Smooth muscle cell (in vitro differentiated cells): Measurements from ENCODE around the gene RPRD1A. TPM values are rescaled to one million over a fixed set of nuclear protein-coding genes. Genes with fewer than 3 reads are reported as not detected.
"Not testable (repeated sequence)": the region's sequence is repeated elsewhere in the genome, so short reads cannot be mapped to it uniquely, and the experiment has no call there.

ENCODE experiments used
- DNase-seq: peaks from one replicate; lab custom pipeline; 2025; ENCODE audit not compliant: unreplicated experiment; lab: John Stamatoyannopoulos, UW
- H2AFZ ChIP-seq: fragments of 200-600 bp; sonication (generic); 2 replicates; pipeline ENCODE4 v1.6.0; 2016; ENCODE audit warnings: antibody characterized with exemption, low read depth, mild to moderate bottlenecking
- H3F3A ChIP-seq: fragments of 200-600 bp; sonication (generic); 2 replicates; pipeline ENCODE4 v1.6.0; 2017; ENCODE audit warnings: antibody characterized with exemption, low read depth
- H3K27ac ChIP-seq: fragments of 200-600 bp; sonication (generic); 2 replicates; pipeline ENCODE4 v1.5.1; 2016; ENCODE audit warnings: low read depth, mild to moderate bottlenecking
- H3K27me3 ChIP-seq: fragments of 200-600 bp; sonication (generic); 2 replicates; pipeline ENCODE4 v1.6.1; 2016; ENCODE audit warnings: low read depth, mild to moderate bottlenecking
- H3K36me3 ChIP-seq: fragments of 200-600 bp; sonication (generic); 2 replicates; pipeline ENCODE4 v1.5.1; 2016; ENCODE audit warnings: low read depth
- H3K4me1 ChIP-seq: fragments of 200-600 bp; sonication (generic); 2 replicates; pipeline ENCODE4 v1.5.1; 2016; ENCODE audit warnings: low read depth
- H3K4me2 ChIP-seq: fragments of 200-600 bp; sonication (generic); 2 replicates; pipeline ENCODE4 v1.6.0; 2016; ENCODE audit warnings: mild to moderate bottlenecking
- H3K4me3 ChIP-seq: fragments of 200-600 bp; sonication (generic); 2 replicates; pipeline ENCODE4 v1.5.1; 2016; ENCODE audit warnings: mild to moderate bottlenecking
- H3K79me2 ChIP-seq: fragments of 200-600 bp; sonication (generic); 2 replicates; pipeline ENCODE4 v1.6.0; 2016; ENCODE audit warnings: low read depth, mild to moderate bottlenecking
- H3K9ac ChIP-seq: fragments of 200-600 bp; sonication (generic); 2 replicates; pipeline ENCODE4 v1.6.0; 2016; ENCODE audit warnings: low read depth
- H3K9me3 ChIP-seq: fragments of 200-600 bp; sonication (generic); replicated peaks from 2 replicates; pipeline ENCODE4 v1.5.1; 2016; ENCODE audit warnings: low read depth
- H4K20me1 ChIP-seq: fragments of 200-600 bp; sonication (generic); 2 replicates; pipeline ENCODE4 v1.6.0; 2016; ENCODE audit warnings: low read depth
- CTCF ChIP-seq: fragments of 200-600 bp; sonication (generic); IDR thresholded peaks from 2 replicates; pipeline ENCODE4 v1.5.1; 2017; ENCODE audit warnings: borderline replicate concordance, mild to moderate bottlenecking, antibody characterized with exemption; ENCODE audit not compliant: insufficient read depth, poor library complexity, severe bottlenecking
- WGBS: methylation state at CpG from one replicate; pipeline ENCODE4 v1.1.7; 2016; ENCODE audit warnings: low lambda C conversion rate; 5-methylcytosine and 5-hydroxymethylcytosine counted together
- polyA plus RNA-seq: library from polyadenylated mRNA; unstranded; fragments of >200 nt; fragmentation: Nextera tagmentation; extraction: Ambion mirVana; gene quantifications from 2 replicates; pipeline ENCODE4 v1.2.1, GENCODE V29; 2016
- total RNA-seq: library from RNA; depleted of rRNA; stranded (reverse); fragments of >200 nt; gene quantifications from 2 replicates; pipeline ENCODE4 v1.2.3, GENCODE V29; 2014

Gene RPRD1A
- total RNA-seq (50.0 and 62.2 TPM in 2 replicates), polyA plus RNA-seq (13.1 and 17.1 TPM in 2 replicates)

GRCh38 chr18:36067055-36067957 is at the start of gene RPRD1A:
Gene RPRD1A, minus strand, starts transcription at chr18:36067559. Its CDS starts 155 bp downstream, at chr18:36067404.
- Histone ChIP-seq H2AFZ (peak within 1 kb of the TSS; percentile 87), H3K36me3 (no peaks in the 10 kb centered on the region), H3K9me3 (no peaks in the 10 kb centered on the region), H4K20me1 (peaks cover 33% of the 10 kb centered on the region), H3K4me2 (peak within 1 kb of the TSS; percentile 94), H3K27ac (peak within 1 kb of the TSS; percentile 97), H3K79me2 (peaks cover 47% of the 10 kb centered on the region), H3F3A (no peaks in the 10 kb centered on the region), H3K4me1 (peaks cover 15% of the 10 kb centered on the region), H3K9ac (peak within 1 kb of the TSS; percentile 95), H3K4me3 (peak within 1 kb of the TSS; percentile 97), H3K27me3 (no peaks in the 10 kb centered on the region)
- WGBS = 2% methylated on average over 65 of the region's 66 CpGs
- no peak for TF ChIP-seq CTCF
- DNase-seq = peak; percentile 94

DNA sequence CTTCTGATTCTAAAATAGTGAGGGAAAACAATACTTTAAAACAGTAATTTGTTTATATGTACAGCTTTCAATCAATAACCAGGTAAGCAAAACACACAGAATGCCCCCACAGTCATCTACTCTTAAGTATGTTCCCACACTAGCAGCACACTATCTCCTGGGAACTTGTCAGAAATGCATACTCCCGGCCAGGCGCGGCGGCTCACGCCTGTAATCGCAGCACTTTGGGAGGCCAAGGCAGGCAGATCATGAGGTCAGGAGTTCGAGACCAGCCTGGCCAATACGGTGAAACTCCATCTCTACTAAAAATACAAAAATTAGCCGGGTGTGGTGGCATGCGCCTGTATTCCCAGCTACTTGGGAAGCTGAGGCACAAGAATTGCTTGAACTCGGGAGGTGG is 49.4 kb upstream of the RPRD1A start:
- 99% methylated on average over 11 of the region's 11 CpGs for WGBS
- not testable (repeated sequence) for H2AFZ ChIP-seq, DNase-seq, H3K4me3 ChIP-seq, H3K27me3 ChIP-seq, H4K20me1 ChIP-seq, H3F3A ChIP-seq, H3K27ac ChIP-seq, H3K4me2 ChIP-seq, H3K9me3 ChIP-seq, H3K79me2 ChIP-seq, H3K9ac ChIP-seq, H3K4me1 ChIP-seq
- peaks cover 34% of the 10 kb centered on the region for H3K36me3 ChIP-seq

GRCh38 chr18:36114738-36115137 is 47.4 kb upstream of the RPRD1A start:
- Histone ChIP-seq H2AFZ (no peak overlapping the region), H3K4me1 (no peaks in the 10 kb centered on the region), H3K9ac (no peak overlapping the region), H3K79me2 (no peaks in the 10 kb centered on the region), H3K4me3 (no peak overlapping the region), H3K27me3 (no peaks in the 10 kb centered on the region), H3F3A (no peaks in the 10 kb centered on the region), H3K36me3 (peaks cover 36% of the 10 kb centered on the region), H3K27ac (no peak overlapping the region), H3K9me3 (no peaks in the 10 kb centered on the region), H4K20me1 (no peaks in the 10 kb centered on the region), H3K4me2 (no peak overlapping the region)
- no peak for DNase-seq
- TF ChIP-seq CTCF = no peak
- 91% methylated on average over 1 of the region's 1 CpG for WGBS

DNA sequence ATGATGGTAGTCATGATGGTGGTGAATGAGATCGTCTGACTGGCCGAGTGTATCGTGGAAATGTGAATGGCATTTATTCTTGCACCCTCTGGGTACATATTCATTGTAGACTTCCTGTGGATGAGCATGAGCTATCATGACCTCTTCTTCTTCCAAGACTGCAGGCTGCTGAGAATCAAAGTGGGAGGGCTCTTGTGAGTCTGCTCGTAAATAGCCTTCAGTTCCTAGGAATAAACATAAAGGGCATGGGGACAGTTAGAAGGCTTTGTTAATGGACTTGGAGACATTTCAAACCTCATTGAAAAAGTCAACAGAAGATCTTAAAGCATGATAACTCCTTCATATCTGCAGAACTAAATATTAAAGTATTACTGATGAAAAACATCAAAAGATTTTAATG is 46.9 kb upstream of the RPRD1A start:
- 95% methylated on average over 4 of the region's 4 CpGs for WGBS
- TF ChIP-seq CTCF = no peak
- Histone ChIP-seq H3K9me3 (no peaks in the 10 kb centered on the region), H3F3A (no peaks in the 10 kb centered on the region), H4K20me1 (no peaks in the 10 kb centered on the region), H3K9ac (no peak overlapping the region), H2AFZ (no peak overlapping the region), H3K4me1 (no peaks in the 10 kb centered on the region), H3K36me3 (peaks cover 34% of the 10 kb centered on the region), H3K27me3 (no peaks in the 10 kb centered on the region), H3K4me2 (no peak overlapping the region), H3K27ac (no peak overlapping the region), H3K4me3 (no peak overlapping the region), H3K79me2 (no peaks in the 10 kb centered on the region)
- no peak for DNase-seq
